GM04504 (cell line): ENCODE data around the gene CLNK.
A peak's percentile ranks its signal among the peaks of the same experiment; 100 is the strongest.
"Not testable (repeated sequence)": the region's sequence is repeated elsewhere in the genome, so short reads cannot be mapped to it uniquely, and the experiment has no call there.

Experiments
- DNase-seq: peaks from one replicate; pipeline ENCODE4 v3.0.0-alpha.2; 2012; ENCODE audit warnings: low read depth

CLNK gene

GRCh38 chr4:10577508-10578426, 106.8 kb downstream of the CLNK start:
- no peak for DNase-seq

DNA sequence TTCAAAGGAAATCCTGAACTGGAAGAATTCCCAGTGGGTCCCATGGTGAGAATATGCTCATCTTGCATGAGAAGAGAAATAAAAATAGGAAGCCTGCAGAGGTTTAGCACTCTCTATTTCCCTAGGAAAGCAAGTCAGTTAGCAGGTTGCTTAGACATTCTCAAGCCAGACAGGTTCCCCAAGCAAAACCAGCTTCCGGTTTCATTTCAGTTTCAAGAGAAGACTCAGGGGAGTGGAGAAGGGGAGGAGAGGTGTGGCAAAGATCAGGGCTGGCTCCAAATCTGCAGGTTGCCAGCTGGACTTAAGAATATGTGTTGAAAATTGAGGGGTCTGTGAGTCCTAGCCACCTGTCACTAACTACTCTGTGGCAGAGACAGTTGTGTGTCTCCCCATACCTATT, 107.5 kb downstream of the CLNK start:
- DNase-seq, result no peak

- no peak for DNase-seq
Measured at GRCh38 chr4:10576236-10576635, 108.3 kb downstream of the CLNK start.

- DNase-seq, result no peak
Measured at GRCh38 chr4:10575414-10575813, 109.2 kb downstream of the CLNK start.

GRCh38 chr4:10574553-10574952, 110.0 kb downstream of the CLNK start:
- not testable (repeated sequence) for DNase-seq

- DNase-seq, result no peak
Measured at GRCh38 chr4:10571909-10572308, 112.7 kb downstream of the CLNK start.

DNA sequence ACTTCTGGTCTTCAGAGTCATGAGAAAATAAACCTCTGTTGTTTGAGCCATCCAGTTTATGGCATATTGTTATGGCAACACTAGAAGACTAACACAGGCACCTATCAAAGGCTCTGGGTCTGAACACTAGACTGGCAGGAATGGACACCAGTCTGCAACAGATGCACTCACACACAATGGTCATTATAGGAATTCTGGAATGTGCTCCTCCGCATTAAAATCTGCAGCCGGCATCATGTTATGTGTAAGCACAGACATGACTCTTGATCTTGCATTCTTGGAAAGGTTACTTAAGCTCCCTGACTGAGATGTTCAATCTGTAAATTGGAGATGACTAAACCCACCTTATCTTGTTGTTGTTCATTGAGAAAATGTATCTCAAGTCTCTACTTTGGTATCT, 115.1 kb downstream of the CLNK start:
- no peak for DNase-seq

DNA sequence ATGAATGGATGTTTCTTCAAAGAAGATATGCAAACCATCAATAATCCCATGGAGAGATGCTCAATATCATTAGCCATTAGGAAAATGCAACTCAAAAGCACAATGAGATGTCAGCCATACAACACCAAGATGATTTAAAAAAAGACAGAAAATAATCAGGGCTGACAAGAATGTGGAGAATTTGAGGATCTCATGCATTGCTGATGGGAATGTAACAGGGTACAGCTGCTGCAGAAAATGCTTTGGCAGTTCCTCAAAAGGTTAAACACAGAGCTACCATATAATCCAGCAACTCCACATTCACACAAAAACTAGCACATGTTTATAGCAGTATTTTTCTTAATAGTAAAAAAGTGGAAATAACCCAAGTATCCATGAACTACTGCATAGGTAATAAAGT, 116.8 kb downstream of the CLNK start:
- no peak for DNase-seq

DNA sequence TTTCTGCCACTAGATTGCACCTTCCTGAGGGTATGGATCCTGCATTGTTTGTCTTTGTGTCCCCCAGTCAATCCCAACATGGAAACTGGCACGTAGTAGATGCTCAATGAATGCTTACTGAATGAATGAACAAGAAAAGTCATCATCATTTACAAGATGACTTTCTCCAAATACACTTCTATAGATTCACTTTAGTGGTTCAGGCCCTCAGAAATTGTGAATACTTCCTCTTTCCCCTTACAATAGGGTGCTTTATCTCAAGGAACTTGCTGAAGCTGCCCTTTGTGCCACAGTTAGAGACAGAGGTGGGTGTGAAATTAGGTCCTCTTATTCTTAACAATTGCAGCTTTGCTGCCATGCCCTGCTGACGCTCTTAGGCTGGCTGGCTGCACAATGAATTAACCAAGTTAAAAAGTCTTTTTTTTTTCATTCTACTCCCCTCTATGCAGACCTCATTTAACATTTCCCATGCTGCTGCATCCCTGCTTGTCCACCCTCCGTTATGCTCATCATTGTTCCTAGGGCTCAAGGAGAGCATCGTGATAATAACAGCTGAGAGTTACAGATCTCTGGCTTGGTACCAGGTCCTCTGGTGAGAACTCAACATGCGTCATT, 119.3 kb downstream of the CLNK start:
- DNase-seq, result no peak

GRCh38 chr4:10554694-10555093, 129.9 kb downstream of the CLNK start:
- peak; percentile 21 for DNase-seq

DNA sequence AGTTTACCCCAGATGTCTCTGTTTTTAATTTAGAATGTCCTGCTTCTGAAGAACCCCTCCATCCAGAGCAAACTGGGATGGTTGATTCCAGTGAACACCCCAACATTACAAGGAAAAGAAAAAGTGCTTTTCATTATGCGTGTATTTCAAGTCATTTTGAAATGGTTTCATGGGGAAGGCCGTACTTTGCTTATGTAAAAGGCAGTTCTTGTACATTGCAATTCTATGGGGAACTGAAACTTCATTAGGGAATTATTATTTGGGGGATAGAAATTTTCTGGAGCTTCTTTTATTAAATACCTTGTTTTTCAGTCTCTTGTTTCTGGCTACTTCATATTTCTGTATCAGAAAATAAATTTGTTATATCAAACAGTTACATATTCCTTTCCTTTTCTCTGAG, 130.4 kb downstream of the CLNK start:
- no peak for DNase-seq

DNA sequence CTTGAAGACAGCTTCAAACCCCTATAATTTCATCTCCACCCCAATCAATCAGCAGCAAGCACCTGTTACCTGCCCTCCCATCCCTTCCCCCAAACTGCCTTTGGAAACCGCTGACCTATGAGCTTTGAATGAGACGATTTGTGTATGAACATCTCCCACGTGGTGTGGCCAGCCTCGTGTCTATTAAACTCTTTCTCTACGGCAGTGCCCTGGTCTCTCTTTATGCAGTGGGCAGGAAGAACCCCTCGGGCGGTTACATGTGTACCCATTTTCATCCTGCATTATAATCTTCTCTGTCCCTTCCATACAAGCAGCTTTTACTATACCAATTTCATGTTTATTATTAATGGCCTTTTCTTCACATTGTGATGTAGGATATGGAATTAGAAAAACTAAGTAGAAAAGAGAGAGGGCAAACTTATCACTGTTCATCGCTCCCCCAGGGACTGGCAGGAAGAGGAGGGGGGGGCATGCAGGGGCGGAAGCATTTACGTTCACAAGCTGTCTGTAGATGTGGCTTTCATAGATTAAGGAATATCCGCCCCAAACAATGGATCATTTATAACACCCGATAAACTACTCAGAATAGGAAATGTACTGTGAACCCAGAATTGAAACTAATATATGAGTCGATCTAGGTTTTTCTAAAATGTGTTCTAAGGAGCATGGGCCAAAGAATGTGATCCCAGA, 131.8 kb downstream of the CLNK start:
- no peak for DNase-seq

DNA sequence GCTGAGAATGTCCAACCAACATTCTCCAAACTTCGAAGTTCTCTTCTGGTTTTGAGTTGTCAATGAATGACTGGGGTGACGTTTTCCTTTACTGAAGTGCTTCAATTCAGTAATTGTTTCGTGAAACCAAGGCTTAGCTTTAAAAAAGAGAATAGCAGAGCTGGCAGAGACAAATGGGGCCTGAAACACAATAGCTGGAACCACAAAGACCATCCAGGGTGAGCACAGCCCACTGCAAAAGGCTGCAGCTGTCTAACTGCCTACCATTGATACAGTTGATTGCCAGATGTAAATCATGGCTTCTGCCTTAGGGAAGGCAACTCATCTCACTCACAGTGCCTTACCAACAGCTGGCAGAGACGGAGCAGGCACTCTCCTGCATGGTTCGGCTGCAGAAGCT, 148.7 kb downstream of the CLNK start:
- DNase-seq, result no peak

- no peak for DNase-seq
Measured at GRCh38 chr4:10534820-10535219, 149.7 kb downstream of the CLNK start.

DNA sequence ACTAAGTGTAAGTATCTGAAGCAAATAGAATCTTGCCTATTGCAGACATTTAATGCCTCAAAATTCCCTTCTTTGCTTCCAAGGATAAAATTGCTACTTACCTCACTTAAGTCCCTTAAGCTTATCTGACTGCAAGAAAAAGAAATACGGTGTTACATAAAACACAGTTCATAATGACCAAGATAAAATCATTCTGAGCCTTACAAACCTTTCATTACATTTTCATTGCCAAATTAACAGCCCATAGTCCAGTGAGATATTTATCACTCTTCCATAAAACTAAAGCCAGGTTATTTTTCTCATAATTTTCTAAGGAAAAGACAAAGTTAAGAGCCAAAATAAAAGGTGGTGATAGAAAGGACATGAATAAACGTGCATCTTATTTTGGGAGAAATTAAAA, 152.4 kb downstream of the CLNK start:
- DNase-seq, result no peak

DNA sequence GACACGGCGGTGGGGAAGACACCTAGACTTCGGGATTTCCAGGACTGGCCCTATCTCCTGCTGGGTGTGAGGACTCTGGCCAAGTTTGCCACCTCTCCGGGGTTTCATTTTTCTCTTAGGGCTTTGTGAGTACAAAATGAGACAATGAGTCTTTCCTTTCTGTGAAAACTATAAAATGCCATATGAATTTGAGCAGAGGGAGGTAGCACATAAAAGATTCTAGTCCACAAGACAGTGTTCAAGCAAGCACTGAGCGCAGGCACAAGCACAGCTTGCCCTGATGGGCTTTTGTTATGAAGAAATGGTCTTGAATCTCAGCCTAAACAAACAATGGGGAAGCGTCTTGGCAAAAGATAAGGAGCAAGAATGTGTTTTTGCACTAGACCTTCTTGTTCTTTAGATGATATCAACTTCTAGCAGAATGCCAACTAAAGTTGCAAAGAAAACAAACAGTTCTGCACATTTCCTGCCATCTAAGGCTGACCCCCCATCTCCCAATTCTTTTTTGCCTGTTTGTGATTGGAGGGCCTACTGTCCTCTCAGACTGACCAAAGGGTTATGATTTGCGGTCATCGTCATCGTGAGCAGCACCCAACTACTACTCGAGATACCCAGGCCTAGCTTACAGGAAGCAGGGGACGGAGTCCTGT, 154.3 kb downstream of the CLNK start:
- no peak for DNase-seq

GRCh38 chr4:10529291-10530136, 155.1 kb downstream of the CLNK start:
- no peak for DNase-seq

- no peak for DNase-seq
Measured at GRCh38 chr4:10527438-10527837, 157.1 kb downstream of the CLNK start.

GRCh38 chr4:10526429-10527222, 157.9 kb downstream of the CLNK start:
- DNase-seq, result no peak

- no peak for DNase-seq
Measured at GRCh38 chr4:10524196-10524833, 160.3 kb downstream of the CLNK start.
